ENCODE data around the gene CLCA2. TPM values are rescaled to one million over a fixed set of nuclear protein-coding genes. Genes with fewer than 3 reads are reported as not detected.

The CLCA2 gene
- total and polyA plus RNA-seq, 4 donors: not detected

DNA sequence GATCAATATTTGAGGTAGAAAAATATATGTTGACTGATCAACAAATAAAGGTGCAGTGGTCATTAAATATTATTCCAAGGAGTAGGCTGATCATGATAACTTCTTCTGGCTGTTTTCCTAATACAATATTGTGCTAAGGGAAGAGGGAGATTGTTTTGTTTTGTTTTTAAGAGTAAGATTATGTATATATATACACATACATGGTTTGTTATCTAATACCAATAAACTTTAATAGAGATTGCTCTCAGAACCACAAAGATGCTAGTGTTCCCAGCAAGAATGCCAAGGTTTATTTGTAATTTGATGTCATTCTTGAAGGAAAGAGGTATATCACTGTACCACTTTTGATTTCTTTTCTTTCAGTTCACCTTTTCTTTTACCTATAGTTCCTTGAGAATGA lies 10.1 kb downstream of the CLCA2 start:
- TF ChIP-seq GABPA (IDR thresholded peaks at IDR 0.05 in 1 of 2, conservative IDR thresholded peaks at IDR 0.05 in 1 of 2): no peak
- TF ChIP-seq, protein P1, sequence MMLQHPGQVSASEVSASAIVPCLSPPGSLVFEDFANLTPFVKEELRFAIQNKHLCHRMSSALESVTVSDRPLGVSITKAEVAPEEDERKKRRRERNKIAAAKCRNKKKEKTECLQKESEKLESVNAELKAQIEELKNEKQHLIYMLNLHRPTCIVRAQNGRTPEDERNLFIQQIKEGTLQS (IDR thresholded peaks at IDR 0.05): no peak
- Histone ChIP-seq H3K27me3 (ENCODE audit: control insufficient read depth in 4 of 4, insufficient read depth in 4 of 4, low read length in 3 of 4) (peaks cover 0 to 6% (median under 1%) of the 10 kb centered on the region in 4 donors), H3K36me3 (ENCODE audit: control insufficient read depth in 4 of 4, insufficient read depth in 3 of 4, low read depth in 1 of 4, low read length in 3 of 4) (no peaks in the 10 kb centered on the region), H3K4me3 (ENCODE audit: low read depth in 1 of 3, low read length in 3 of 3) (no peak overlapping the region), H3K9me3 (ENCODE audit: control insufficient read depth in 4 of 4, low read length in 3 of 4) (no peaks in the 10 kb centered on the region), H3K4me1 (ENCODE audit: control insufficient read depth in 4 of 4, insufficient read depth in 4 of 4, low read length in 3 of 4) (peaks cover 0 to 7% (median under 1%) of the 10 kb centered on the region in 4 donors), H3K9ac (ENCODE audit: low read depth in 1 of 2, low read length in 2 of 2) (no peak overlapping the region), H3K27ac (ENCODE audit: low read depth in 1 of 2, low read length in 2 of 2) (no peak overlapping the region)
- DNase-seq (ENCODE audit: low spot score): no peak

GRCh38 chr1:86435327-86435726 lies 11.4 kb downstream of the CLCA2 start:
- 24% methylated on average over 2 of the region's 2 CpGs for WGBS
- Histone ChIP-seq H3K4me1 (ENCODE audit: control insufficient read depth in 4 of 4, insufficient read depth in 4 of 4, low read length in 3 of 4) (peaks cover 0 to 1% (median 0%) of the 10 kb centered on the region in 4 donors), H3K36me3 (ENCODE audit: control insufficient read depth in 4 of 4, insufficient read depth in 3 of 4, low read depth in 1 of 4, low read length in 3 of 4) (no peaks in the 10 kb centered on the region), H3K9me3 (ENCODE audit: control insufficient read depth in 4 of 4, low read length in 3 of 4) (no peaks in the 10 kb centered on the region), H3K9ac (ENCODE audit: low read depth in 1 of 2, low read length in 2 of 2) (no peak overlapping the region), H3K27ac (ENCODE audit: low read depth in 1 of 2, low read length in 2 of 2) (no peak overlapping the region), H3K27me3 (ENCODE audit: control insufficient read depth in 4 of 4, insufficient read depth in 4 of 4, low read length in 3 of 4) (peaks cover 0 to 6% (median 1%) of the 10 kb centered on the region in 4 donors), H3K4me3 (ENCODE audit: low read depth in 1 of 3, low read length in 3 of 3) (no peak overlapping the region)
- no peak for TF ChIP-seq RXRA (IDR thresholded peaks at IDR 0.05)
- TF ChIP-seq FOXA1 (IDR thresholded peaks at IDR 0.05): no peak
- no peak for TF ChIP-seq RAD21 (IDR thresholded peaks at IDR 0.05)
- no peak for TF ChIP-seq GABPA (IDR thresholded peaks at IDR 0.05 in 1 of 2, conservative IDR thresholded peaks at IDR 0.05 in 1 of 2)
- no peak for TF ChIP-seq EGR1 (IDR thresholded peaks at IDR 0.05; ENCODE audit: low read depth in 2 of 2)
- TF ChIP-seq, protein P2, sequence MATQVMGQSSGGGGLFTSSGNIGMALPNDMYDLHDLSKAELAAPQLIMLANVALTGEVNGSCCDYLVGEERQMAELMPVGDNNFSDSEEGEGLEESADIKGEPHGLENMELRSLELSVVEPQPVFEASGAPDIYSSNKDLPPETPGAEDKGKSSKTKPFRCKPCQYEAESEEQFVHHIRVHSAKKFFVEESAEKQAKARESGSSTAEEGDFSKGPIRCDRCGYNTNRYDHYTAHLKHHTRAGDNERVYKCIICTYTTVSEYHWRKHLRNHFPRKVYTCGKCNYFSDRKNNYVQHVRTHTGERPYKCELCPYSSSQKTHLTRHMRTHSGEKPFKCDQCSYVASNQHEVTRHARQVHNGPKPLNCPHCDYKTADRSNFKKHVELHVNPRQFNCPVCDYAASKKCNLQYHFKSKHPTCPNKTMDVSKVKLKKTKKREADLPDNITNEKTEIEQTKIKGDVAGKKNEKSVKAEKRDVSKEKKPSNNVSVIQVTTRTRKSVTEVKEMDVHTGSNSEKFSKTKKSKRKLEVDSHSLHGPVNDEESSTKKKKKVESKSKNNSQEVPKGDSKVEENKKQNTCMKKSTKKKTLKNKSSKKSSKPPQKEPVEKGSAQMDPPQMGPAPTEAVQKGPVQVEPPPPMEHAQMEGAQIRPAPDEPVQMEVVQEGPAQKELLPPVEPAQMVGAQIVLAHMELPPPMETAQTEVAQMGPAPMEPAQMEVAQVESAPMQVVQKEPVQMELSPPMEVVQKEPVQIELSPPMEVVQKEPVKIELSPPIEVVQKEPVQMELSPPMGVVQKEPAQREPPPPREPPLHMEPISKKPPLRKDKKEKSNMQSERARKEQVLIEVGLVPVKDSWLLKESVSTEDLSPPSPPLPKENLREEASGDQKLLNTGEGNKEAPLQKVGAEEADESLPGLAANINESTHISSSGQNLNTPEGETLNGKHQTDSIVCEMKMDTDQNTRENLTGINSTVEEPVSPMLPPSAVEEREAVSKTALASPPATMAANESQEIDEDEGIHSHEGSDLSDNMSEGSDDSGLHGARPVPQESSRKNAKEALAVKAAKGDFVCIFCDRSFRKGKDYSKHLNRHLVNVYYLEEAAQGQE (IDR thresholded peaks at IDR 0.05): no peak
- TF ChIP-seq, protein P3, sequence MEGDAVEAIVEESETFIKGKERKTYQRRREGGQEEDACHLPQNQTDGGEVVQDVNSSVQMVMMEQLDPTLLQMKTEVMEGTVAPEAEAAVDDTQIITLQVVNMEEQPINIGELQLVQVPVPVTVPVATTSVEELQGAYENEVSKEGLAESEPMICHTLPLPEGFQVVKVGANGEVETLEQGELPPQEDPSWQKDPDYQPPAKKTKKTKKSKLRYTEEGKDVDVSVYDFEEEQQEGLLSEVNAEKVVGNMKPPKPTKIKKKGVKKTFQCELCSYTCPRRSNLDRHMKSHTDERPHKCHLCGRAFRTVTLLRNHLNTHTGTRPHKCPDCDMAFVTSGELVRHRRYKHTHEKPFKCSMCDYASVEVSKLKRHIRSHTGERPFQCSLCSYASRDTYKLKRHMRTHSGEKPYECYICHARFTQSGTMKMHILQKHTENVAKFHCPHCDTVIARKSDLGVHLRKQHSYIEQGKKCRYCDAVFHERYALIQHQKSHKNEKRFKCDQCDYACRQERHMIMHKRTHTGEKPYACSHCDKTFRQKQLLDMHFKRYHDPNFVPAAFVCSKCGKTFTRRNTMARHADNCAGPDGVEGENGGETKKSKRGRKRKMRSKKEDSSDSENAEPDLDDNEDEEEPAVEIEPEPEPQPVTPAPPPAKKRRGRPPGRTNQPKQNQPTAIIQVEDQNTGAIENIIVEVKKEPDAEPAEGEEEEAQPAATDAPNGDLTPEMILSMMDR (IDR thresholded peaks at IDR 0.05; ENCODE audit: low read depth, low read length, missing input control): no peak
- TF ChIP-seq SP1 (IDR thresholded peaks at IDR 0.05): no peak
- no peak for TF ChIP-seq YY1 (IDR thresholded peaks at IDR 0.05)
- TF ChIP-seq MAX (IDR thresholded peaks at IDR 0.05): no peak
- TF ChIP-seq ZBTB33 (IDR thresholded peaks at IDR 0.05): no peak
- TF ChIP-seq HNF4A (conservative IDR thresholded peaks at IDR 0.05): no peak
- no peak for TF ChIP-seq JUND (IDR thresholded peaks at IDR 0.05)
- no peak for TF ChIP-seq NR2F2 (IDR thresholded peaks at IDR 0.05)
- TF ChIP-seq TAF1 (conservative IDR thresholded peaks at IDR 0.05): no peak
- DNase-seq (ENCODE audit: low spot score): no peak

All from liver (tissue), 9 donors.